IMR-90 (cell line): Measurements from ENCODE around the gene HNRNPA3. TPM values are rescaled to one million over a fixed set of nuclear protein-coding genes. Genes with fewer than 3 reads are reported as not detected.

Source experiments
- ATAC-seq: fragments of 200-7000 bp; cut with Tn5 transposase; 2 replicates; pipeline ENCODE4 v1.9.1; 2020; ENCODE audit warnings: low read depth, mild to moderate bottlenecking, moderate library complexity
- BruUV-seq: library from RNA; stranded (reverse); fragments of 400-500 nt; replicated peaks from 2 replicates; lab custom pipeline; 2021; lab: Mats Ljungman, UMichigan
- CTCF ChIA-PET: fragments of 300-600 bp; formaldehyde crosslinking; extraction: SDS; loops from one replicate; lab custom pipeline; 2021; ENCODE audit warnings: antibody characterized with exemption; lab: Yijun Ruan, JAX
- POLR2A ChIA-PET: fragments of 300-600 bp; sonication (Branson Sonifier 250); formaldehyde crosslinking; loops from one replicate; lab custom pipeline; 2022; ENCODE audit warnings: antibody characterized with exemption; ENCODE audit not compliant: unreplicated experiment; lab: Charles Lee
- DNase-seq: peaks from one replicate; pipeline ENCODE4 v3.0.0; 2013
- H2AFZ ChIP-seq: replicated peaks from 2 replicates; pipeline ENCODE3; 2013; ENCODE audit warnings: low read length, mild to moderate bottlenecking; ENCODE audit not compliant: poor library complexity
- H2AK5ac ChIP-seq: 2 replicates; pipeline ENCODE4 v1.6.1; 2013; ENCODE audit warnings: low read depth, low read length, inconsistent platforms
- H2AK9ac ChIP-seq: replicated peaks from 2 replicates; pipeline ENCODE3; 2013; ENCODE audit warnings: mild to moderate bottlenecking, low read depth, low read length, moderate library complexity; ENCODE audit not compliant: poor library complexity
- H2BK120ac ChIP-seq: 2 replicates; pipeline ENCODE4 v1.6.1; 2013; ENCODE audit warnings: low read depth, low read length, inconsistent platforms
- H2BK15ac ChIP-seq: 3 replicates; pipeline ENCODE4 v1.6.1; 2013; ENCODE audit warnings: low read depth, low read length, inconsistent platforms
- H2BK20ac ChIP-seq: 2 replicates; pipeline ENCODE4 v1.6.1; 2013; ENCODE audit warnings: low read depth, mild to moderate bottlenecking, inconsistent platforms, low read length, moderate library complexity
- H2BK5ac ChIP-seq: 2 replicates; pipeline ENCODE4 v1.6.1; 2013; ENCODE audit warnings: mild to moderate bottlenecking, low read depth, low read length, inconsistent platforms; ENCODE audit not compliant: poor library complexity, severe bottlenecking
- H3K14ac ChIP-seq: replicated peaks from 2 replicates; pipeline ENCODE4 v1.6.1; 2013; ENCODE audit warnings: low read depth, low read length, inconsistent platforms
- H3K18ac ChIP-seq: 2 replicates; pipeline ENCODE4 v1.6.1; 2013; ENCODE audit warnings: low read depth, low read length, control low read depth
- H3K23ac ChIP-seq: 2 replicates; pipeline ENCODE4 v1.6.1; 2013; ENCODE audit warnings: low read depth, low read length, inconsistent platforms
- H3K27ac ChIP-seq: 2 replicates; pipeline ENCODE4 v1.5.1; 2013; ENCODE audit warnings: mild to moderate bottlenecking, control low read depth, low read length; ENCODE audit not compliant: insufficient read depth
- H3K27me3 ChIP-seq: 2 replicates; pipeline ENCODE4 v1.6.1; 2013; ENCODE audit warnings: low read length; ENCODE audit not compliant: control insufficient read depth, insufficient read depth
- H3K36me3 ChIP-seq: 2 replicates; pipeline ENCODE4 v1.6.1; 2013; ENCODE audit warnings: low read length, mixed read lengths; ENCODE audit not compliant: control insufficient read depth, insufficient read depth
- H3K4ac ChIP-seq: 2 replicates; pipeline ENCODE4 v1.6.1; 2013; ENCODE audit warnings: low read depth, low read length, inconsistent platforms
- H3K4me1 ChIP-seq: 2 replicates; pipeline ENCODE4 v1.6.1; 2013; ENCODE audit warnings: low read length, mixed read lengths; ENCODE audit not compliant: control insufficient read depth, insufficient read depth
- H3K4me2 ChIP-seq: 2 replicates; pipeline ENCODE4 v1.6.1; 2013; ENCODE audit warnings: low read depth, mild to moderate bottlenecking, control low read depth, low read length, moderate library complexity
- H3K4me3 ChIP-seq: 2 replicates; pipeline ENCODE4 v1.5.1; 2013; ENCODE audit warnings: low read depth, mild to moderate bottlenecking, control low read depth, low read length, moderate library complexity; ENCODE audit not compliant: insufficient read depth
- H3K56ac ChIP-seq: 2 replicates; pipeline ENCODE4 v1.6.1; 2013; ENCODE audit warnings: low read length, inconsistent platforms; ENCODE audit not compliant: insufficient read depth; ENCODE audit errors: extremely low read depth
- H3K79me1 ChIP-seq, 2 experiments: 2 replicates each; pipeline ENCODE4 v1.6.1; 2013; ENCODE audit warnings: low read length in 2 of 2, inconsistent platforms in 1 of 2, low read depth in 1 of 2
- H3K9ac ChIP-seq: 2 replicates; pipeline ENCODE4 v1.6.1; 2013; ENCODE audit warnings: low read depth, low read length, control low read depth
- H3K9me1 ChIP-seq: 2 replicates; pipeline ENCODE4 v1.6.1; 2013; ENCODE audit warnings: low read length, inconsistent platforms; ENCODE audit not compliant: insufficient read depth
- H3K9me3 ChIP-seq: 2 replicates; pipeline ENCODE4 v1.6.1; 2013; ENCODE audit warnings: low read length; ENCODE audit not compliant: control insufficient read depth, insufficient read depth
- H4K20me1 ChIP-seq: 2 replicates; pipeline ENCODE4 v1.6.1; 2013; ENCODE audit warnings: low read length, inconsistent platforms; ENCODE audit not compliant: insufficient read depth
- H4K5ac ChIP-seq: 2 replicates; pipeline ENCODE4 v1.6.1; 2013; ENCODE audit warnings: mild to moderate bottlenecking, low read depth, low read length, control low read depth
- H4K8ac ChIP-seq, 2 experiments: 2 replicates each; pipeline ENCODE4 v1.6.1; 2013; ENCODE audit warnings: low read depth in 2 of 2, low read length in 2 of 2, control low read depth in 1 of 2, inconsistent platforms in 1 of 2
- H4K91ac ChIP-seq: 2 replicates; pipeline ENCODE4 v1.6.1; 2013; ENCODE audit warnings: low read depth, low read length, inconsistent platforms; ENCODE audit not compliant: insufficient read depth
- BHLHE40 ChIP-seq: fragments of 150-350 bp; IDR thresholded peaks from 2 replicates; pipeline ENCODE4 v1.6.1; 2016; ENCODE audit warnings: mild to moderate bottlenecking, low read depth, low read length
- CEBPB ChIP-seq: IDR thresholded peaks from 2 replicates; pipeline ENCODE4 v1.6.1; 2012; ENCODE audit warnings: low read depth, low read length, improper control_type of control experiment
- CHD1 ChIP-seq: IDR thresholded peaks from 2 replicates; pipeline ENCODE4 v1.6.1; 2012; ENCODE audit warnings: low read depth, low read length, improper control_type of control experiment
- CTCF ChIP-seq: conservative IDR thresholded peaks from 2 replicates; pipeline ENCODE4 v1.5.1; 2012; ENCODE audit warnings: mild to moderate bottlenecking, low read depth, low read length, improper control_type of control experiment
- MAFK ChIP-seq: IDR thresholded peaks from 2 replicates; pipeline ENCODE4 v1.6.1; 2012; ENCODE audit warnings: low read depth, low read length, improper control_type of control experiment
- MAZ ChIP-seq: IDR thresholded peaks from 2 replicates; pipeline ENCODE4 v1.6.1; 2012; ENCODE audit warnings: low read depth, mild to moderate bottlenecking, low read length, improper control_type of control experiment, moderate library complexity, borderline replicate concordance
- MXI1 ChIP-seq: IDR thresholded peaks from 2 replicates; pipeline ENCODE4 v1.6.1; 2012; ENCODE audit warnings: low read depth, mild to moderate bottlenecking, low read length, moderate library complexity, borderline replicate concordance
- NFE2L2 ChIP-seq: fragments of 150-350 bp; IDR thresholded peaks from 2 replicates; pipeline ENCODE4 v1.6.1; 2016; ENCODE audit warnings: low read depth, mild to moderate bottlenecking, low read length
- RAD21 ChIP-seq: IDR thresholded peaks from 2 replicates; pipeline ENCODE4 v1.6.1; 2012; ENCODE audit warnings: low read length, improper control_type of control experiment
- RCOR1 ChIP-seq: IDR thresholded peaks from 2 replicates; pipeline ENCODE4 v1.6.1; 2012; ENCODE audit warnings: mild to moderate bottlenecking, low read length, improper control_type of control experiment; ENCODE audit not compliant: insufficient replicate concordance
- RFX5 ChIP-seq: IDR thresholded peaks from 2 replicates; pipeline ENCODE4 v1.8.0; 2012; ENCODE audit warnings: low read depth, mild to moderate bottlenecking, low read length, moderate library complexity
- SMC3 ChIP-seq: fragments of 150-350 bp; IDR thresholded peaks from 2 replicates; pipeline ENCODE4 v1.6.1; 2016; ENCODE audit warnings: low read depth, mild to moderate bottlenecking, antibody characterized with exemption, low read length, moderate library complexity
- USF2 ChIP-seq: fragments of 150-350 bp; IDR thresholded peaks from 2 replicates; pipeline ENCODE4 v1.6.1; 2017; ENCODE audit warnings: mild to moderate bottlenecking, antibody characterized with exemption, low read length, low read depth
- WGBS, 2 experiments: methylation state at CpG; one replicate each; pipeline versions ENCODE4 v1.1.5 to v1.1.7; 2013; ENCODE audit warnings: missing lambda C conversion rate in 2 of 2; ENCODE audit not compliant: insufficient read length in 1 of 2; ENCODE audit errors: extremely low coverage in 2 of 2; 5-methylcytosine and 5-hydroxymethylcytosine counted together
- dilution Hi-C: fragments of 300-500 bp; cut with HindIII; formaldehyde crosslinking; loops from one replicate; pipeline ENCODE4 v1.14.3; 2018; ENCODE audit warnings: low sequenced_read_pairs; ENCODE audit not compliant: unreplicated experiment
- in situ Hi-C: fragments of 300-500 bp; cut with MboI; formaldehyde crosslinking; loops from 3 replicates; pipeline ENCODE4 v1.14.3; 2019; ENCODE audit warnings: low sequenced_read_pairs, inconsistent platforms, mixed read lengths
- intact Hi-C: fragments of 100-400 bp; cut with micrococcal nuclease; formaldehyde crosslinking; loops from 2 replicates; pipeline ENCODE4 v1.10.0; 2022
- polyA plus RNA-seq, 3 experiments: library from polyadenylated mRNA; depleted of rRNA; stranded (reverse); fragments of >200 nt; gene quantifications; 2 replicates each; pipeline ENCODE4 v1.2.3, GENCODE V29; 2012; ENCODE audit warnings: low replicate concordance in 1 of 3
- total RNA-seq: library from RNA; depleted of rRNA; stranded (reverse); fragments of >200 nt; gene quantifications from 2 replicates; pipeline ENCODE4 v1.2.3, GENCODE V29; 2012

The HNRNPA3 gene
- total and polyA plus RNA-seq, 2 of the 4 experiments (the other 2 are of a cell fraction), result 18.6 to 111 TPM

DNA sequence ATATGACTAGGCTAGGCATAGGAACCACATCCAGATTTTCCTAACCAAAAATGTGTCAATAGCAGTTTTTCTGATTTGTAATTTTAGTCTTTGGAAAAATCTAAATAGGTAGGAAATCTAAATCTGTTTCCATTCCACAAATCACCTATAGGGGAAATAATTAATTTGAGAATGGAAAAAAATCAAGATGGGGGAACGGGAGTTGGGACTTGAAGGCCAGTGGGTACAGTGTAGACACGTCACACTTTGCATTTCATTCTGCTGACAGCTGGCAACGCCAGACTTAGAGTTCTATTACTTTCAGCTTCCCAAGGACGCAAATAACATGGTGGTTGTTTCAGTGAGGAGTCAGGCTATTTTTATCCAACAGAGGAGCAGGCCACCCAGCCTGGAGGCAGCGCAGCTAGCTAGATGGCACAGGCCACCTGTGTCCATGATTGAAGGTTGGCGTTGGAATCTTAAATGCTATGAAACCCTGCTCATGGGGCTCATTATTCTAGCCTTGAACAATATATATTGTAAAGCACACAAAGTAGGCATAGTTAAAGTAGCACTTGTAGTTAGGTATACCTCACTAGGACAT, 23.4 kb downstream of the HNRNPA3 start:
- Histone ChIP-seq H3K27ac (no peak overlapping the region), H3K14ac (no peak overlapping the region), H4K91ac (no peak overlapping the region), H3K9ac (no peak overlapping the region), H4K8ac (no peak overlapping the region), H2BK120ac (no peak overlapping the region), H2BK5ac (no peak overlapping the region), H3K9me3 (no peaks in the 10 kb centered on the region), H2BK20ac (no peak overlapping the region), H3K4me1 (peaks cover 19% of the 10 kb centered on the region), H2AK9ac (no peak overlapping the region), H3K23ac (no peak overlapping the region), H4K5ac (no peak overlapping the region), H3K56ac (no peak overlapping the region), H3K4me2 (no peak overlapping the region), H3K79me1 (peaks cover 22 to 45% of the 10 kb centered on the region in 2 experiments), H3K4me3 (no peak overlapping the region), H2AK5ac (no peak overlapping the region), H3K18ac (no peak overlapping the region), H3K27me3 (no peaks in the 10 kb centered on the region), H3K36me3 (peaks cover 44% of the 10 kb centered on the region), H2BK15ac (no peak overlapping the region), H3K9me1 (peaks cover 17% of the 10 kb centered on the region), H2AFZ (no peak overlapping the region), H4K20me1 (peaks cover 86% of the 10 kb centered on the region), H3K4ac (no peak overlapping the region)
- ChIA-PET POLR2A (no interaction called here), CTCF (interaction anchor here (1.0 kb wide), 1 partner anchor 27 kb away, joined by 3 read pairs; no protein-coding TSS in a partner anchor)
- no CpG with 5 or more reads among the region's 6 CpGs for WGBS, 2 experiments
- dilution Hi-C loops, result no loop called here
- in situ Hi-C loops, result no loop called here
- intact Hi-C loops, result no loop called here
- TF ChIP-seq CTCF, result no peak
- TF ChIP-seq MXI1, result no peak
- TF ChIP-seq RFX5, result no peak
- TF ChIP-seq USF2, result no peak
- TF ChIP-seq BHLHE40, result no peak
- TF ChIP-seq RCOR1, result no peak
- no peak for TF ChIP-seq MAFK
- no peak for TF ChIP-seq NFE2L2
- no peak for TF ChIP-seq SMC3
- TF ChIP-seq MAZ, result no peak
- TF ChIP-seq RAD21, result no peak
- TF ChIP-seq CEBPB, result no peak
- no peak for TF ChIP-seq CHD1
- no TSS peak for BruUV-seq
- ATAC-seq (no peak), DNase-seq (no peak)
